NCI-H1436 (cell line): ENCODE results near the gene PEA15.

ENCODE experiments used
- DNase-seq: peaks from one replicate; lab custom pipeline; 2025; lab: John Stamatoyannopoulos, UW

Gene PEA15, protein sequence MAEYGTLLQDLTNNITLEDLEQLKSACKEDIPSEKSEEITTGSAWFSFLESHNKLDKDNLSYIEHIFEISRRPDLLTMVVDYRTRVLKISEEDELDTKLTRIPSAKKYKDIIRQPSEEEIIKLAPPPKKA

DNA sequence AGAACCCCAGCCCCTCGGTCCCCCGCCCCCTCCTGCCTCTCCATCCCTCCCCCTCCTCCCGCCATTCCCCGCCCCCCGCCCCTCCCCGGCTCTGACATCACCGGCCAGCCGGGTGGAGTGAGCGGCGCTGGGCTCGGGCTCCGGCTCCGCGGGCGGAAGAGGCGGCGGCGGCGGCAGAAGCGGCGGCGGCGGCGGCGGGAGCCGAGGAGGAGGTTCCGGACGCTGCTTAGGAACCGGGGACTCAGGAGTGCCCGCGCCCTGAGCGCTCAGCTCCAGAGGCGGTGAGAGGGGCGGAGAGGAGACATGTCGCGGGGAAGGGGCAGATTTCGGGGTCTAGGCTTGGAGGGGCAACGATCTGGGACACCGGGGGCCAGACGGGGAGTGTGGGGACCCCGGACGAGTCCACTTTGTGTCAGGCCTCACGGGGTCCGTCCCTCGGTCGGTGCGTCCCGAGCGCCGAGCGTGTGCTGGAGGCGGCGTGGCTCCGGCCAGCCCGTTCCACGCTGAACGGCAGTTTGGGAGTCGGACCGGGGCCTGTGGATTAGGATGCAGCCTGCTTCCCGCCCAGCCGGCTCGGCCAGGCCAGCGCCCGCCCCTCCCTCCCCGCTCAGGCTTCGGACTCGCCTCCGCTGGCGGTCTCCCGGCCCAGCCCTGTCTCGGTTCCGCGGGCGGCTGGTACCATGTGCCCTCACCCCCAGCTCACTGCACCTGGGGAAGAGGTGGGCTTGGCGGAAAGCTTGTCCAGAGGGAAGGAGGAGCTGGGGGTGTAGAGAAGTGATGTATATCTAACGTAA, at the start of gene PEA15:
Gene PEA15 (plus strand): TSS at position 143 of the 794 bp plus-strand sequence. CDS start 6,161 bp downstream, outside the sequence.
- DNase-seq, result peak; percentile 63

DNA sequence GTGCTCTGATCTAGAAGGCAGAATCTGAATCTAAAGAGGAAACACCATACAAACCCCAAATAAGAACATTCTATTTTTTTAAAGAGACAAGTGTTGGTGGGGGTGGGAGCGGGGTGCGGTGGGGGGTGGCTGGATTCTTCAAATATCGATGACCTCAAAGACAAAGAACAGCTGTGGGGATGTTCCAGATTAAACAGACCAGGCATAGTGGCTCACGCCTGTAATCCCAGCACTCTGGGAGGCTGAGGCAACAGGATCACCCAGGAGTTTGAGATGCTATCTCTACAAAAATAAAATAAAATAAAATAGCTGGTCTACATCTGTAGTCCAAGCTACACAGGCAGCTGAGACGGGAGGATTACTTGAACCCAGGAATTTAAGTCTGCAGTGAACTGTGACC, 48.8 kb upstream of the PEA15 start:
- no peak for DNase-seq

DNA sequence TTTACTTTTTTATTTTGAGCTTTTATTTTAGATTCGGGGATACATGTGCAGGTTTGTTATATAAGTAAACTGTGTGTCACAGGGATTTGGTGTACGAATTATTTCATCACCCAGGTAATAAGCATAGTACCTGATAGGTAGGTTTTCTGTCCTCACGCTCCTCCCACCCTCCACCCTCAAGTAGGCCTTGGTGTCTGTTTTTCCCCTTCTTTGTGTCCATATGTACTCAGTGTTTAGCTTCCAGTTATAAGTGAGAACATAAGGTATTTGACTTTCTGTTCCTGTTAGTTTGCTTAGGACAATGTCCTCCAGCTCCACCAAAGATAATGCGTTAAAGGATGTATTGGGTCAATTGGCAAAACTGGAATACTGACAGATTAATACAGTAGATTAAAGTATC, 48.0 kb upstream of the PEA15 start:
- DNase-seq, result no peak

DNA sequence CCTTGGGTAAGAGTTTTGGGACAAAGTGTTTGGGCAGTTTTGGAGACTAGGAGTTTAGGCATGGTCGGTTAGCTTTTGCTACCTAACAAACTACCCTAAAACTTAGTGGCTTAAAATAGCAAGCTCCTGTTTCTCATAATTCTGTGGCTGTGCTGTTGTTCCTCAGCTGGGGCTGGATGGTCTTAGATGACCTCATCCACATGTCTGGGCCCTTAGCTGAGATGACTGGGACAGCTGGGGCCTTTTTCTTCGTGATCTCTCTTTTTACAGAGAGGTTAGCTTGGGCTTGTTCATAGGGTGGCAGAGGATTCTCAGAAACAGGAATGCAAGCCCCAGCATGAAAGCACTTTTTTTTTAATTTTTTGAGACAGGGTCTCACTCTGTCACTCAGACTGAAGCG, 47.2 kb upstream of the PEA15 start:
- no peak for DNase-seq

DNA sequence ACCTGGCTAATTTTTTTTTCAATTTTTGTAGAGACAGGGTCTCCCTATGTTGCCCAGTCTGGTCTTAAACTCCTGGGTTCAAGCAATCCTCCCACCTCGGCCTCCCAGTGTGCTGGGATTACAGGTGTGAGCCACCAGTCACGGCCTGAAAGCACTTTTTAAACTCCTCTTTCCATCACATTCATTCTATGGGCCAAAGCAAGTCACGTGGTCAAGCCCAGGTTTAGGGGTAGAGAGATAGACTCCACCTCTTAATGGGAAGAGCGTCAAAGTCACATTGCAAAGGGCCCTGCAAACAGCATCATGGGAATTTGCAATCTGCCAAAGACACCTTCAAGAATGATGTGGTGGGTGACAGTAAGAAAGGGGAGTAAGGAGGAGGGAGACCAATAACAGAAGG, 46.6 kb upstream of the PEA15 start:
- DNase-seq, result no peak

DNA sequence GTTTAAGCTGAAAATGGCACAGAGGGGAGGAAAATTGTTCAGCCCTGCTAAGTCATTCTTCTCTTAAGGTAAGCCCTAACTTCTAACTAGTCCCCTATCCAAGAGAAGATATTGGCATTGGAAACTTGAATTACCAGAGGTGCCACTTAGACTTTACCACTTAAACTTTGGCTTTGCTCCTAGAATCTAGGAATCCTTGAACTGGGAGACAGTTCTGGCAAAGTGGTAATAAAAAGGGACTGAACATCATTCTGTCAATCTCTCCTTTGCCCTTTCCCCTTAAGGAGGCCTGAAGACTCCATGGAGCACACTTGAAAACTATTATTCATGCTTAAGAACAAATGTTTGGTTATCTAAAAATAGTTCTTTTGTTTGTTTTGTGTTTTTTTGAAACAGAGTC, 45.3 kb upstream of the PEA15 start:
- DNase-seq, result no peak

DNA sequence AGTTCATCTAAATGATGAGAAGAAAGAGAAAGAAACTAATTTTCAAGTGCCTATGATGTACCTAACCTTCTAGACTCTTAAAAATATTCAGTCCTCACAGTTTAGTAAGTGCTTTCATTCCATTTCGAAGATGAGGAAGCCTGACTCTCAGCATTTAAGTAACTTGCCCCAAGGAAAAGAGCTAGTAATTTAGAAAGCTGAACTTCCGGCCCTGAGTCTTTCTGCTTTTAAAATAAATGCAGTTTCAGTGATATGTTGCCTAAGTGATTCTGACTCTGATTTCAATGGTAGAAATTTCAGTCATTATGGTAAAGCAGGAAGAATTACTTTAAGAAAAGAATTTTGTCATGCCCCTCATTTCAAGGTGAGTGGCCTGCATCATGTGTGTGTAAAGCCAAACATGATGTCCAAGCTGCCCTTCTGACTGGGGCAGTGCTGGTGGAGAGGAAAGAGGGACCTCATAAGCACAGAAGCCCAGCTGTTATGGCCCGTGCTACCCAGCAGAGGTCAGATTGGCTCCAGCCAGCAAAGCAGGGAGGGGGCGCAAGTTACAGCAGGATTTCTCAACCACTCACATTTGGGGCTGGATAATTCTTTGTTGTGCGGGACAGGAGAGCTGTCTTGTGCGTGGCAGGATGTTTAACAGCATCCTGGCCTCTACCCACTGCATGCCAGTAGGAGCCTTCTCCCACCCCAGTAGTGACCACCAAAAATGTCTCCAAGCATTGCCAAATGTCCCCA, 43.0 kb upstream of the PEA15 start:
- DNase-seq, result no peak

DNA sequence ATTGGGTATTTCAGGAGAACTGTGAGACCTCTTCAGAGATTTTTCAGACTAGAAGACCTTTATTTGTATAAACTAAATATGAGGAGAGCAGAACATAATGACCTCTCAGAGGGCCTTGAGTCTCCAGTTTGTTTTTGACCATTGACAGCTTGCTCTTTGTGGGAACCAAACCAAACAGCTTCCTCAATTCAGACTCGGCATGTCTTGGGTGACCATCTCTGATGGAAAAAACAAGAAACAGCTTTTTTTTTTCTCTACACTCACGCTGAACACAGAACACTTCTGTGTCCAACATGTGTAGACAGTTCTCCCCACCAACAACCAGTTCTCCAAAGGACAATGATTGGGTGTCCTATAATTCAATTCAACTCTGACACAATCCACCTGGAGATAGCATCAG, 42.3 kb upstream of the PEA15 start:
- no peak for DNase-seq

DNA sequence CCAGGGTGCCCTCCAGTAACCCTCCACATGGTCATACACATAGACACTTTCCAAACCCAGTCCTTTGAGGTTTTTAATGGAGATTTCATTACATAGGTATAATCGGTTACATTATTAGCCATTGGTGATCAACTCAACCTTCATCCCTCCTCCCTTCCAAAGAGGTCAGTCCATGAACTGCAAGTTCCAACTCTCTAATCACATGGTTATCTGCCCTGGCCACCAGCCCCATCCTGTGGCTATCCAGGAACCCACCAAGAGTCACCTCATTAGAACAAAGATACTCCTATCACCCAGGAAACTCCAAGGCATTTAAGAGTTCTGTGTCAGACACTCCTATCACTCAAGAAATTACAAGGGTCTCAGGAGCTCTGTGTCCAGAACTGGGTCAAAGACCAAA, 41.6 kb upstream of the PEA15 start:
- DNase-seq, result no peak

DNA sequence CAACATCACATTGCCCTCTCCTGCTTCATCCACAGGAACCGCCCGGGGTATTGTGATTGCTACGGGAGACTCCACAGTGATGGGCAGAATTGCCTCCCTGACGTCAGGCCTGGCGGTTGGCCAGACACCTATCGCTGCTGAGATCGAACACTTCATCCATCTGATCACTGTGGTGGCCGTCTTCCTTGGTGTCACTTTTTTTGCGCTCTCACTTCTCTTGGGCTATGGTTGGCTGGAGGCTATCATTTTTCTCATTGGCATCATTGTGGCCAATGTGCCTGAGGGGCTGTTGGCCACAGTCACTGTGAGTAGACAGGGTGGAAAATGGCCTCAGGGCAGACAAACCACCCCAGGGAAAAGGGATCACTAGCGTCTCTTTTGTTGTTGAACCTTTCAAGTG, 41.1 kb upstream of the PEA15 start:
- DNase-seq, result no peak

DNA sequence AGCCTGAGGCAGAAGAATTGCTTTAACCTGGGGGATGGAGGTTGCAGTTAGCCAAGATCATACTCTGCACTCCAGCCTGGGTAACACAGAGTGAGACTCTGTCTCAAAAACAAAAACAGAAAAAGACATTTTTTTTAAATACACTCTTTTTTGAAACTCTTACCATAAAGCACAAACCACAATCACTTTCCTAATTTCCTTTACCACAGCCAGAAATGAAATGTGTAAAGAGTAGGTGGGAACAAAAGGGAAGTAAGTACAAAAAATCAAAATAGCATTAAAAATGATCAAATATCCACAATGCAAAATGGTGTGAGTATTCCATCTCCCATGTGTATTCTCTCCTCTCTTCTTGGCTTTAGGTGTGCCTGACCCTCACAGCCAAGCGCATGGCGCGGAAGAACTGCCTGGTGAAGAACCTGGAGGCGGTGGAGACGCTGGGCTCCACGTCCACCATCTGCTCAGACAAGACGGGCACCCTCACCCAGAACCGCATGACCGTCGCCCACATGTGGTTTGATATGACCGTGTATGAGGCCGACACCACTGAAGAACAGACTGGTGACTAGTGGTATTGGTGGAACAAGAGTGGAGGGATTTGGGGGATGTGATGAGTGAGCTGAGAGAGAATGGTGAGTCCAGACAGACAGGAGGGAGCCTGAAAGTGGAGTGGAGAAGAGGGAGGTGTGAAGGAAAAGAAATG, 38.9 kb upstream of the PEA15 start:
- no peak for DNase-seq

DNA sequence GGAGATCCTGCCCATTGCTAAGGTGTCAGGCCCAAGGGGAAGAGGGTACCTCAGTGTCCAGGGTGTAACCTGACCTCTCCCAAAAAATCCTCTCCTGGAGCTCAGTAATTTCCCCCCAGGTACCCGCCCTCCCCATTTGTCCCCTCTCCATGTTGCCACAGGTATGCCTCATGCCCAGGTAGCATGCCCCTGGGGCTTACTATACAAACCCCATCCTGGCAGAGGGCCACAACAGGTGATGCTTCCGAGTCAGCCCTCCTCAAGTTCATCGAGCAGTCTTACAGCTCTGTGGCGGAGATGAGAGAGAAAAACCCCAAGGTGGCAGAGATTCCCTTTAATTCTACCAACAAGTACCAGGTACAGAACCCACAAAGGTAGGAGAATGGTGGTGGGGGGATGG, 38.1 kb upstream of the PEA15 start:
- DNase-seq, result no peak

DNA sequence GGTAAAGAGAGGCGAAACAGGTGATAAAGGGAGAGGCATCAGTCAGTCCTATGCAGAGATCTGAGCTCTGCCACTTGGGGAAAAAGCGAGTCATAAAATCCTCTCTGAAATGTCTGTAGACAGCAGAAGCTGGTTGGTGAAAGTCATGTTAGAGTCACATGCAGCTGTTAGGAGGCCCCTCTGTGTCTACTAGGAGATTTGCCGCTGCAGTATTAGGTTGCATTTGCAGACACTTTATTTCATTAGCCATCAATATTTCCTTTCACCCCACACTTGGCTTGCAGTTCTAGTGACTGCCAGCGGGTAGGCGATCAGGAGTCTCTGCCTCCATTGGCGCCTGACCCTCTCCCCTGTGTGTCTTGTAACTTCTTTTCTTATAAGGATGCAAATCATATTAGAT, 37.6 kb upstream of the PEA15 start:
- no peak for DNase-seq

DNA sequence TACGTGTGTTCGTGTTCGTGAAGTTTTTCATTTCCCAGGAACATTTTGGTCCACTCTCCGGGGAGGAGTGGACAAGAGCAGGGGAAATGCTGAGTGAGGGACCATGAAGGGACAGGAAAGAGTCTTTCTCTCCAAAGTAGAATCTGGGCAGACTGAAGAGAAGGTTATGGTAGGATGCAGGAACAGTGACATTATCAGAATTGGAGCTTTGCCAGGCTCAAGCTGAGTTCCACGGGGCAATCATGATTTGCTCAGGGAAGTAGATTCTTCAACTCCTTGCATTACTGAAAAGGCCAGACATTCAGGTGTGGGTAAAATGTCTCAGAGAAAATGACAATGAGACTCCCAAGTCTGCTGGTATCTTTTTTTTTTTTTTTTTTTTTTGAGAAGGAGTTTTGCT, 37.2 kb upstream of the PEA15 start:
- no peak for DNase-seq

DNA sequence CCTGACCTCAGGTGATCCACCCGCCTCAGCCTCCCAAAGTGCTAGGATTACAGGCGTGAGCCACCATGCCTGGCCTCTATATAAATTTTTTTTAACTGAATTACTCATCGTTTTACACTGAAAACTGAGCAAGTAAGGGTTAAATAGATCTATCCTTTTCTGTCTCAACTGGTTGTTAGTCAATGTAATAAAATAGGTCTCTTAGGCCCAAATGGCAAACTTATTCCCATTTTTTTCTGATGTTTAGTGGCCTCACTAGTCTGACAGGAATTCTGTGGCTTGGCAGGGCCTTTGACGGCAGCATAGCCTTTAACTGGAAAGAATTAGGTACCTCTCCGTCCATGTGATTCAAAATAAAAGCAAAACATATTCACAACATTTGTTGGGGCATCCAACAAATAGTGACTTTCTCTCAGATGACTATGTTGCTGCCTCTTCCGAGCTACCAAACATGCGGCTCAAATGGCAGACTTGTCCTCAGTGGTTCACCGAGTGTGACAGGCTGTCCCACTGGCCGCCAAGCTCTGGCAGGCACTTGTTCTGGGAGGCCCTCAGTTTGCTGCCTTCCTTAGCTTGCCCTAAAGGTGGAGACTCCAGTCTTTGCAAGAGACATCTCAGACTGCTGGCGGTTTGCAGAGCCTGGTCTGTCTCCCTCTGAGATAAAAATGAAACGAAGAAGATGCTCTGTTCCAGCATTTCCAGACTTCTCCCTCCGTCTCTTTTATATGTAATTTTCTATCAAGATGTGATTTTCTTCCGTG, 36.4 kb upstream of the PEA15 start:
- no peak for DNase-seq

DNA sequence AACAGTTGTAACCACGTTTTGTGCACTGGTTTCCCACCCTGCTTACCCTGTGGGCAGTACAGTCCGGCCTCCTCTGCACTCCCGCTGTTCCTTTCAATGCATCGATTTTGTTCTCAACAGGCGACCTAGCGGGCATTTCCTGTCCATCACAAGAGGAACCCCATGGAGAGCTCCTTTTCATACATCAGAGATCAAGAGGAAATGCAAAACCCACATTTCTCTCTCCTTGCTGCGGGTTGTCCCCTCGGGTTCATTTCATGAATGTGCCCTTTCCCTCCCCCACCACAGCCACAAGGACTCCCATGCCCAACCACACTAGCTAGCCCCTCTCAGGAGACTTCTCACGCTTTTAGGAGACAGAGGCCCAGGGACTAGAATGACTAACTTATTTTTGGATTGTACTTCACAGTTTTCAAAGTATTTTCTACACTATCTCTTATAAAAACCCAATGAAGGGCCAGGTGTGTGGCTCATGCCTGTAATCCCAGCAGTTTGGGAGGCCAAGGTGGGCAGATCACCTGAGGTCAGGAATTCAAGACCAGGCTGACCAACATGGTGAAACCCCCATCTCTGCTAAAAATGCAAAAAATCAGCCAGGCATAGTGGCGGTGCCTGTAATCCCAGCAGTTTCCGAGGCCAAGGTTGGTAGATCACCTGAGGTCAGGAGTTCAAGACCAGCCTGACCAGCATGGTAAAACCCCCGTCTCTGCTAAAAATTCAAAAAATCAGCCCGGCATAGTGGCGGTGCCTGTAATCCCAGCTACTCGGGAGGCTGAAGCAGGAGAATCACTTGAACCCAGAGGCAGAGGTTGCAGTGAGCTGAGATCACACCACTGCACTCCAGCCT, 35.4 kb upstream of the PEA15 start:
- no peak for DNase-seq

DNA sequence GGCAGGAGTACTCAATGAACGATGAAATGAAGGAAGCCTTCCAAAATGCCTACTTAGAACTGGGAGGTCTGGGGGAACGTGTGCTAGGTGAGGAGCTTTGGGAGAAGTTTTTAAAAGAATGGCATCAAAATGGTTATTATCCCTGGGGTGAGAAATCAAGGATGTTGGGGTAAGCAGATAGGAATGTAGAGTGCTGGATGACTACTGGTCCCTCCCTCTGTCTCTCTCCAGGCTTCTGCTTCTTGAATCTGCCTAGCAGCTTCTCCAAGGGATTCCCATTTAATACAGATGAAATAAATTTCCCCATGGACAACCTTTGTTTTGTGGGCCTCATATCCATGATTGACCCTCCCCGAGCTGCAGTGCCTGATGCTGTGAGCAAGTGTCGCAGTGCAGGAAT, 33.8 kb upstream of the PEA15 start:
- no peak for DNase-seq

DNA sequence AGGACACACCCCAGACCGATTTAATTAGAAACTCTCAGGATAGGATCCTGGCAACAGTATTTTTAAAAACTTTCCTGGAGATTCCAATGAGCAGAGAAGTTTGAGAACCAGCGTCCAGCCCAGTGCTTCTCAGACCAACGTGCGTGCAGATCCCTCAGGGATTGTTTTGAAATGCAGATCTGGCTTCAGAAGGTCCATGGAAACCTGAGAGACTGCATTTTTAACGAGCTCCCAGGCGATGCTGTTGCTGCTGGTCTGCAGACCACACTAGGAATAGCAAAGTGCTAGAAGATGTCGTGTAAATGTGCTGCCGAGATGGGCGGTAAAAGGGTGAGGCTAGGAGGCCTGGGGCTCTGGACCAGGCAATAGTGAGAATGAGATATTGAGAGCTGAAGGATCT, 33.2 kb upstream of the PEA15 start:
- no peak for DNase-seq

DNA sequence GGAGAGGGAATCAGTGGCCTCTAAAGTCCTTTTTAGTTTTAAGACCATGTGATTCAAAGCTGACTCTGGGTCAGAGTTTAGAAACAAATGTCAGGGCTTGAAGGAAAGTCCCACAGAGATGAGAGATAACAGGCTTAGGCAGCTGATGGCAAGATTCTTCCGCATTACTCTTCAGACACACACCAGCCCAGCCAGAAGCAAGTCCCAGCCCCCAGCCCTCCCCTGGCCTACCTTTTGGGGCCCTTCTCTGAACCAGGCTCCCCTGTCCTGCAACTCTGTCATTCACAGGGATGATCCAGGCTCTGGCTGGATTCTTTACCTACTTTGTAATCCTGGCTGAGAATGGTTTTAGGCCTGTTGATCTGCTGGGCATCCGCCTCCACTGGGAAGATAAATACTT, 28.0 kb upstream of the PEA15 start:
- DNase-seq, result no peak

DNA sequence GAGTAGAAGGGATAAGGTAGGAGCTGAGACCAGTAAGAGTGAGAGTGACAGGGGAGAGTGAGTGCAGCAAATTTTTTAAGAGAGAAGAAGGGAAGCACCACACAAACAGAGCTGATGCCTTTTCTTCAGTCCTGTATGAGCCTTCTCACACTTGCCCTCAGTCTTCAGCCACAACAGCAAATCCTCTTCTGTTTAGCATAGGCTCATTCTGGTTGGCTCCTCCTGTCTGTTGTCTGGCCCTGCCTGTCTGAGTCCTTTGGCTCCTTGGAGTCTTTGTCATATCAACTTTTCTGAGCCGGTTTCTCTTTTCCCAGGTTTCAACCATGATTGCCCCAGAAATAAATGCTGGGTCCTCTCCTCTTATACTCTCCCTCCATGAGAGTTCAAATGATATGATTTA, 27.5 kb upstream of the PEA15 start:
- DNase-seq, result no peak

DNA sequence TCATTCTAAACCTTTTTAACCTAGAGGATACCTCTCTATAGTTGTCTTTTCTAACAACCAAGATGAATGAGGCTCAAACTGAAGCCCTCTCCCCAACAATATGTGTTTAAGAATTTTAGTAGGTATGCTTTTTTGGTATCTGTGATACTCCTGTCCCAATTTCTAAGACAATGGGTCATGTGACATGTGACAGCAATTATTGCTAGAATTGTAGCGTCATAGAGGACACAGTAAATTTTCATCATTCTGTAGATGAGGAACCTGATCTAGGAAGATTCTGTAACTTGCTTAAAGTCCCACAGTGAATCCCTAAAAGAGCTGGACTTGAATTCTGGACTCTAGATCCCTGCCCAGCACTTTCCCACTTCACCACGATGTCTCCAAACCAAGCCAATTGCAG, 26.5 kb upstream of the PEA15 start:
- DNase-seq, result no peak
